ENCODE measurements around the gene TMEM94. TPM values are rescaled to one million over a fixed set of nuclear protein-coding genes. Genes with fewer than 3 reads are reported as not detected.

The TMEM94 gene
- total and polyA plus RNA-seq, 9 of the 15 experiments (the other 6 are each of a cell fraction or from before 2014, with no cell fraction given), result 0.35 to 48.1 (median 14.4) TPM

DNA sequence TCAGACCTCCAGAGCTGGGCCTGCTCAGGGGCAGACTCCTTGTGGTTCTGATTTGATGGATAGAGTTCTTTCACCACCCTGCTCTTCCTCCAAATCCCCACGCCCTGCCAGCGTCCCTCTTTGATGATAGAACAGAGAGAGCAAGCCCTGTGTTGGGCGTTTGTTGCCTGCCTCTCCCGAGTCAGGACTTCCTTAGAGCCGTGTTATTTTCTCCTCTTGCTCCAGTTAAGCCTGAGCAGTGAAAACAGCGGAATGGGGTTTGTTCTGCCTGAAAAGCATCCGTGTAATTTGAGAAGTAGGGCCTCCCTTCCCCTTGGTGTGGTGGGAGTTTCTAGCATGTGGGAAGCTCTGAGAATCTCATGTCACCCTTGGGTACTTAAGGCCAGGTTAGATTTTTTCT lies 22.1 kb downstream of the TMEM94 start (continued):
- TF ChIP-seq ADNP (tag; IDR thresholded peaks at IDR 0.05) (no peak), OTX1 (CRISPR knock-in tag; IDR thresholded peaks at IDR 0.05) (no peak)

DNA sequence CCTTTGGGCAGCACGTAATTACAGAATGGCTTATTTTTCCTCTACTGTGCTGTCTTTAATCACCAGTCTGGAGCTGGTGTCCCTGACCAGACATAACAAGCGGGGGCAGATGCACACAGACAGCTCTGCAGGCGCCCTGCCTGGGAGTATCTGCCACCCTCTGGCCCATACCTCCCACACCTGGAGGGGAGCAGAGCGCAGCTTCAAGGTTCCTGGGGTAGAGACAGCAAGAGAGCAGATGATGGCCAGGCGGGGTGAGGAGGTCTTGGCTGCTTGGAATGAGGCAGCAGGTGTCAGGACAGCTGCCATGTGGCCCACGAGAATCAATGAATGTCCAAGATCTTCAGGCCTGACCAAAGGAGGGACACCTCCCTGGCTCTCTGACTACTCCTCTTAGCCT lies 23.8 kb downstream of the TMEM94 start:
- peak overlapping the region in 1 of 2 experiments; percentile 60; a peak in 2 of 4 replicates for H3K9ac ChIP-seq (ENCODE audit: insufficient read depth in 1 of 2, low read depth in 2 of 2, low read length in 2 of 2)
- no peak overlapping the region for H2AFZ ChIP-seq (ENCODE audit: low read depth, low read length)
- no peak for DNase-seq (ENCODE audit: extremely low read depth in 1 of 4, low spot score in 3 of 4)
- H3K4me1 ChIP-seq (replicated peaks in 1 of 2; ENCODE audit: control insufficient read depth in 2 of 2, insufficient read depth in 2 of 2, low read length in 2 of 2), result peaks cover 0 to 16% of the 10 kb centered on the region in 2 experiments; a peak in 2 of 5 replicates
- H3K9me3 ChIP-seq (replicated peaks; ENCODE audit: control insufficient read depth, insufficient read depth, low read depth, low read length), result no peaks in the 10 kb centered on the region
- no peaks in the 10 kb centered on the region for H3K79me2 ChIP-seq (ENCODE audit: control insufficient read depth, insufficient read depth, low read length)
- no peak overlapping the region for H3K4me3 ChIP-seq
- H3K27me3 ChIP-seq (ENCODE audit: control insufficient read depth in 2 of 2, insufficient read depth in 2 of 2, low read length in 2 of 2), result no peaks in the 10 kb centered on the region
- intact Hi-C loops (cut with micrococcal nuclease) (no loop called here), in situ Hi-C loops (cut with MboI) (no loop called here)
- no peaks in the 10 kb centered on the region for H3K9me1 ChIP-seq (ENCODE audit: control insufficient read depth, insufficient read depth, low read length)
- no peak for FAIRE-seq
- CTCF ChIA-PET (ENCODE audit: low intra/inter-chr PET ratio), result no interaction called here
- 71% methylated on average over 5 of the region's 6 CpGs for WGBS (ENCODE audit: insufficient coverage, low coverage, missing lambda C conversion rate)
- H3K4me2 ChIP-seq (ENCODE audit: insufficient read depth, low read length), result no peak overlapping the region
- H4K20me1 ChIP-seq (replicated peaks; ENCODE audit: control insufficient read depth, insufficient read depth, low read length), result peaks cover 17% of the 10 kb centered on the region; the same call in 1 of the 2 replicates
- BruUV-seq (replicated peaks), result no TSS peak
- peak; percentile 21; the same call in 1 of the 3 replicates for ATAC-seq
- no peak overlapping the region for H3K27ac ChIP-seq (ENCODE audit: extremely low read depth, low read depth, low read length)
- H3K36me3 ChIP-seq (ENCODE audit: control insufficient read depth, insufficient read depth, low read length), result peaks cover 3% of the 10 kb centered on the region; the same call in 1 of the 3 replicates
- POLR2A ChIA-PET, result interaction anchor here (0.9 to 1.7 kb wide), 4 partner anchors 11 to 36 kb away, joined by 3 to 6 read pairs (median 6); partner anchors contain the start of genes TMEM94 and TSEN54
- TF ChIP-seq, protein P1, sequence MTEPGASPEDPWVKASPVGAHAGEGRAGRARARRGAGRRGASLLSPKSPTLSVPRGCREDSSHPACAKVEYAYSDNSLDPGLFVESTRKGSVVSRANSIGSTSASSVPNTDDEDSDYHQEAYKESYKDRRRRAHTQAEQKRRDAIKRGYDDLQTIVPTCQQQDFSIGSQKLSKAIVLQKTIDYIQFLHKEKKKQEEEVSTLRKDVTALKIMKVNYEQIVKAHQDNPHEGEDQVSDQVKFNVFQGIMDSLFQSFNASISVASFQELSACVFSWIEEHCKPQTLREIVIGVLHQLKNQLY (CRISPR knock-in tag; conservative IDR thresholded peaks at IDR 0.05), result no peak
- TF ChIP-seq, protein P2, sequence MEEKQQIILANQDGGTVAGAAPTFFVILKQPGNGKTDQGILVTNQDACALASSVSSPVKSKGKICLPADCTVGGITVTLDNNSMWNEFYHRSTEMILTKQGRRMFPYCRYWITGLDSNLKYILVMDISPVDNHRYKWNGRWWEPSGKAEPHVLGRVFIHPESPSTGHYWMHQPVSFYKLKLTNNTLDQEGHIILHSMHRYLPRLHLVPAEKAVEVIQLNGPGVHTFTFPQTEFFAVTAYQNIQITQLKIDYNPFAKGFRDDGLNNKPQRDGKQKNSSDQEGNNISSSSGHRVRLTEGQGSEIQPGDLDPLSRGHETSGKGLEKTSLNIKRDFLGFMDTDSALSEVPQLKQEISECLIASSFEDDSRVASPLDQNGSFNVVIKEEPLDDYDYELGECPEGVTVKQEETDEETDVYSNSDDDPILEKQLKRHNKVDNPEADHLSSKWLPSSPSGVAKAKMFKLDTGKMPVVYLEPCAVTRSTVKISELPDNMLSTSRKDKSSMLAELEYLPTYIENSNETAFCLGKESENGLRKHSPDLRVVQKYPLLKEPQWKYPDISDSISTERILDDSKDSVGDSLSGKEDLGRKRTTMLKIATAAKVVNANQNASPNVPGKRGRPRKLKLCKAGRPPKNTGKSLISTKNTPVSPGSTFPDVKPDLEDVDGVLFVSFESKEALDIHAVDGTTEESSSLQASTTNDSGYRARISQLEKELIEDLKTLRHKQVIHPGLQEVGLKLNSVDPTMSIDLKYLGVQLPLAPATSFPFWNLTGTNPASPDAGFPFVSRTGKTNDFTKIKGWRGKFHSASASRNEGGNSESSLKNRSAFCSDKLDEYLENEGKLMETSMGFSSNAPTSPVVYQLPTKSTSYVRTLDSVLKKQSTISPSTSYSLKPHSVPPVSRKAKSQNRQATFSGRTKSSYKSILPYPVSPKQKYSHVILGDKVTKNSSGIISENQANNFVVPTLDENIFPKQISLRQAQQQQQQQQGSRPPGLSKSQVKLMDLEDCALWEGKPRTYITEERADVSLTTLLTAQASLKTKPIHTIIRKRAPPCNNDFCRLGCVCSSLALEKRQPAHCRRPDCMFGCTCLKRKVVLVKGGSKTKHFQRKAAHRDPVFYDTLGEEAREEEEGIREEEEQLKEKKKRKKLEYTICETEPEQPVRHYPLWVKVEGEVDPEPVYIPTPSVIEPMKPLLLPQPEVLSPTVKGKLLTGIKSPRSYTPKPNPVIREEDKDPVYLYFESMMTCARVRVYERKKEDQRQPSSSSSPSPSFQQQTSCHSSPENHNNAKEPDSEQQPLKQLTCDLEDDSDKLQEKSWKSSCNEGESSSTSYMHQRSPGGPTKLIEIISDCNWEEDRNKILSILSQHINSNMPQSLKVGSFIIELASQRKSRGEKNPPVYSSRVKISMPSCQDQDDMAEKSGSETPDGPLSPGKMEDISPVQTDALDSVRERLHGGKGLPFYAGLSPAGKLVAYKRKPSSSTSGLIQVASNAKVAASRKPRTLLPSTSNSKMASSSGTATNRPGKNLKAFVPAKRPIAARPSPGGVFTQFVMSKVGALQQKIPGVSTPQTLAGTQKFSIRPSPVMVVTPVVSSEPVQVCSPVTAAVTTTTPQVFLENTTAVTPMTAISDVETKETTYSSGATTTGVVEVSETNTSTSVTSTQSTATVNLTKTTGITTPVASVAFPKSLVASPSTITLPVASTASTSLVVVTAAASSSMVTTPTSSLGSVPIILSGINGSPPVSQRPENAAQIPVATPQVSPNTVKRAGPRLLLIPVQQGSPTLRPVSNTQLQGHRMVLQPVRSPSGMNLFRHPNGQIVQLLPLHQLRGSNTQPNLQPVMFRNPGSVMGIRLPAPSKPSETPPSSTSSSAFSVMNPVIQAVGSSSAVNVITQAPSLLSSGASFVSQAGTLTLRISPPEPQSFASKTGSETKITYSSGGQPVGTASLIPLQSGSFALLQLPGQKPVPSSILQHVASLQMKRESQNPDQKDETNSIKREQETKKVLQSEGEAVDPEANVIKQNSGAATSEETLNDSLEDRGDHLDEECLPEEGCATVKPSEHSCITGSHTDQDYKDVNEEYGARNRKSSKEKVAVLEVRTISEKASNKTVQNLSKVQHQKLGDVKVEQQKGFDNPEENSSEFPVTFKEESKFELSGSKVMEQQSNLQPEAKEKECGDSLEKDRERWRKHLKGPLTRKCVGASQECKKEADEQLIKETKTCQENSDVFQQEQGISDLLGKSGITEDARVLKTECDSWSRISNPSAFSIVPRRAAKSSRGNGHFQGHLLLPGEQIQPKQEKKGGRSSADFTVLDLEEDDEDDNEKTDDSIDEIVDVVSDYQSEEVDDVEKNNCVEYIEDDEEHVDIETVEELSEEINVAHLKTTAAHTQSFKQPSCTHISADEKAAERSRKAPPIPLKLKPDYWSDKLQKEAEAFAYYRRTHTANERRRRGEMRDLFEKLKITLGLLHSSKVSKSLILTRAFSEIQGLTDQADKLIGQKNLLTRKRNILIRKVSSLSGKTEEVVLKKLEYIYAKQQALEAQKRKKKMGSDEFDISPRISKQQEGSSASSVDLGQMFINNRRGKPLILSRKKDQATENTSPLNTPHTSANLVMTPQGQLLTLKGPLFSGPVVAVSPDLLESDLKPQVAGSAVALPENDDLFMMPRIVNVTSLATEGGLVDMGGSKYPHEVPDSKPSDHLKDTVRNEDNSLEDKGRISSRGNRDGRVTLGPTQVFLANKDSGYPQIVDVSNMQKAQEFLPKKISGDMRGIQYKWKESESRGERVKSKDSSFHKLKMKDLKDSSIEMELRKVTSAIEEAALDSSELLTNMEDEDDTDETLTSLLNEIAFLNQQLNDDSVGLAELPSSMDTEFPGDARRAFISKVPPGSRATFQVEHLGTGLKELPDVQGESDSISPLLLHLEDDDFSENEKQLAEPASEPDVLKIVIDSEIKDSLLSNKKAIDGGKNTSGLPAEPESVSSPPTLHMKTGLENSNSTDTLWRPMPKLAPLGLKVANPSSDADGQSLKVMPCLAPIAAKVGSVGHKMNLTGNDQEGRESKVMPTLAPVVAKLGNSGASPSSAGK (IDR thresholded peaks at IDR 0.05), result no peak
- TF ChIP-seq TAF7 (tag; IDR thresholded peaks at IDR 0.05) (no peak), MEIS2 (IDR thresholded peaks at IDR 0.05; ENCODE audit: partially characterized antibody) (no peak), HMG20B (CRISPR knock-in tag; IDR thresholded peaks at IDR 0.05) (no peak), ILK (tag; IDR thresholded peaks at IDR 0.05; ENCODE audit: borderline replicate concordance, low read depth) (no peak), NCOA1 (IDR thresholded peaks at IDR 0.05; ENCODE audit: low read depth) (no peak), TRIM24 (IDR thresholded peaks at IDR 0.05) (no peak)
